ENCODE data around the gene KANSL1. TPM values are rescaled to one million over a fixed set of nuclear protein-coding genes. Genes with fewer than 3 reads are reported as not detected.

Gene KANSL1
- total and polyA plus RNA-seq, 2 experiments from 2014 or later: 49.0 to 206 TPM

- Mint-ChIP-seq H3K4me3 (no peak overlapping the region), H3K36me3 (ENCODE audit: low read depth) (no peaks in the 10 kb centered on the region), H3K4me1 (peaks cover 67% of the 10 kb centered on the region), H3K27ac (no peak overlapping the region), H3K27me3 (ENCODE audit: insufficient read depth, low read depth, poor library complexity) (peaks cover under 1% of the 10 kb centered on the region), H3K9me3 (no peaks in the 10 kb centered on the region)
- H3K4me1 ChIP-seq (ENCODE audit: insufficient read depth): peaks cover 77% of the 10 kb centered on the region
- DNase-seq (ENCODE audit: low spot score): no peak
- no peaks in the 10 kb centered on the region for H3K27me3 ChIP-seq (ENCODE audit: insufficient read depth)
- H3F3A ChIP-seq (replicated peaks; ENCODE audit: low read depth): no peaks in the 10 kb centered on the region
- no peak overlapping the region for H2AFZ ChIP-seq
- H3K4me3 ChIP-seq: no peak overlapping the region
- no peak overlapping the region for H3K4me2 ChIP-seq
- ATAC-seq: no peak
- peaks cover 99% of the 10 kb centered on the region for H3K79me2 ChIP-seq (replicated peaks; ENCODE audit: insufficient read depth)
- TF ChIP-seq ZNF462 (CRISPR knock-in tag; IDR thresholded peaks at IDR 0.05): no peak
- no peak for TF ChIP-seq NANOG (IDR thresholded peaks at IDR 0.05; ENCODE audit: borderline replicate concordance)
- TF ChIP-seq POLR2AphosphoS5 (IDR thresholded peaks at IDR 0.05; ENCODE audit: low read depth): no peak
- TF ChIP-seq CREB1 (CRISPR knock-in tag; IDR thresholded peaks at IDR 0.05; ENCODE audit: low read depth): no peak
- TF ChIP-seq EZH2phosphoT487 (IDR thresholded peaks at IDR 0.05; ENCODE audit: unreplicated experiment): no peak
- TF ChIP-seq ZNF114 (CRISPR knock-in tag; IDR thresholded peaks at IDR 0.05): no peak
- TF ChIP-seq REST (IDR thresholded peaks at IDR 0.05; ENCODE audit: unreplicated experiment): no peak
- no peak for TF ChIP-seq JUNB (IDR thresholded peaks at IDR 0.05; ENCODE audit: unreplicated experiment)
- TF ChIP-seq ETS1 (IDR thresholded peaks at IDR 0.05): no peak
- no peak for TF ChIP-seq STAT1 (IDR thresholded peaks at IDR 0.05; ENCODE audit: unreplicated experiment)
- TF ChIP-seq ZNF331 (CRISPR knock-in tag; IDR thresholded peaks at IDR 0.05; ENCODE audit: low read depth): no peak
- TF ChIP-seq EZH2 (IDR thresholded peaks at IDR 0.05; ENCODE audit: low read depth, unreplicated experiment): no peak
- no peak for TF ChIP-seq CTCF (conservative IDR thresholded peaks at IDR 0.05; ENCODE audit: low read depth in 2 of 2)
- H4K20me1 ChIP-seq (replicated peaks; ENCODE audit: insufficient read depth): peaks cover 72% of the 10 kb centered on the region
- H3K27ac ChIP-seq (ENCODE audit: low read depth): peak overlapping the region; percentile 23; the same call in 1 of the 2 replicates
- no peaks in the 10 kb centered on the region for H3K9me2 ChIP-seq (ENCODE audit: insufficient read depth)
- no peaks in the 10 kb centered on the region for H3K36me3 ChIP-seq (ENCODE audit: insufficient read depth)
Measured at GRCh38 chr17:46120078-46120477, 73.2 kb downstream of the KANSL1 start.
